Lung (tissue), 12 donors: ENCODE measurements around the gene WRAP73. TPM values are rescaled to one million over a fixed set of nuclear protein-coding genes. Genes with fewer than 3 reads are reported as not detected.

ENCODE experiments used
- ATAC-seq: fragments of 200-7000 bp; cut with Tn5 transposase; one replicate; pipeline ENCODE4 v1.9.1; 2020; ENCODE audit warnings: moderate number of reproducible peaks; ENCODE audit not compliant: insufficient read depth, low FRiP score
- DNase-seq, 3 donors: peaks; one replicate each; pipeline ENCODE4 v3.0.0-alpha.2; 2013 to 2017
- H3K27ac ChIP-seq, 2 donors: one replicate each; pipeline ENCODE4 v1.5.1; 2013; ENCODE audit warnings: mild to moderate bottlenecking in 2 of 2, moderate library complexity in 2 of 2, control low read depth in 1 of 2, inconsistent platforms in 1 of 2, low read depth in 1 of 2, low read length in 1 of 2
- H3K27me3 ChIP-seq, 3 donors: one replicate each; pipeline ENCODE4 v1.5.1; 2013; ENCODE audit warnings: low read length in 2 of 3; ENCODE audit not compliant: control insufficient read depth in 3 of 3, insufficient read depth in 3 of 3
- H3K36me3 ChIP-seq, 4 donors: one replicate each; pipeline ENCODE4 v1.5.1; 2013; ENCODE audit warnings: low read length in 4 of 4, mild to moderate bottlenecking in 1 of 4, moderate library complexity in 1 of 4; ENCODE audit not compliant: control insufficient read depth in 4 of 4, insufficient read depth in 4 of 4
- H3K4me1 ChIP-seq, 5 donors: one replicate each; pipeline ENCODE4 v1.5.1; 2013; ENCODE audit warnings: low read length in 5 of 5, mild to moderate bottlenecking in 2 of 5, moderate library complexity in 1 of 5; ENCODE audit not compliant: control insufficient read depth in 5 of 5, insufficient read depth in 5 of 5
- H3K4me3 ChIP-seq: one replicate; pipeline ENCODE4 v1.5.1; 2013; ENCODE audit warnings: mild to moderate bottlenecking, control low read depth, moderate library complexity
- H3K9ac ChIP-seq, 2 donors: one replicate each; pipeline ENCODE4 v1.5.1; 2013; ENCODE audit warnings: low read length in 2 of 2, control low read depth in 1 of 2; ENCODE audit not compliant: insufficient read depth in 1 of 2
- H3K9me3 ChIP-seq, 4 donors: one replicate each; pipeline ENCODE4 v1.5.1; 2013; ENCODE audit warnings: low read length in 3 of 4, mild to moderate bottlenecking in 1 of 4, moderate library complexity in 1 of 4; ENCODE audit not compliant: control insufficient read depth in 4 of 4, insufficient read depth in 3 of 4
- CTCF ChIP-seq: IDR thresholded peaks from 2 replicates; pipeline ENCODE4 v1.5.1; 2012; ENCODE audit warnings: mild to moderate bottlenecking; ENCODE audit errors: control extremely low read depth, extremely low read depth
- WGBS, 2 donors: extraction: QIAGEN DNeasy Blood & Tissue Kit; methylation state at CpG; one replicate each; pipeline ENCODE4 v1.1.7; 2013; 5-methylcytosine and 5-hydroxymethylcytosine counted together
- polyA plus RNA-seq, 2 donors: library from polyadenylated mRNA; stranded (reverse); fragments of 200-250 nt; gene quantifications; one replicate each; pipeline ENCODE4 v1.2.1, GENCODE V29; 2013
- total RNA-seq, 2 donors: library from RNA; depleted of rRNA in 1 of 2; stranded (reverse); fragments of >200 nt in 1 of 2; gene quantifications; one replicate each; pipeline ENCODE4 v1.2.1, GENCODE V29; 2014 to 2021
- donor health status: control.
- donor health status: control.
- donor health status: Bipolar disorder and iron deficiency.
- donor health status: healthy.
- donor health status: DM: yes; HTN: yes; CAD: no.

Gene WRAP73
- total and polyA plus RNA-seq, 4 donors: 17.3 to 25.3 (median 22.8) TPM

GRCh38 chr1:3691421-3692204, 41.7 kb upstream of the WRAP73 start:
- Histone ChIP-seq H3K4me1 (no peaks in the 10 kb centered on the region), H3K36me3 (no peaks in the 10 kb centered on the region), H3K27me3 (no peaks in the 10 kb centered on the region), H3K9ac (no peak overlapping the region), H3K4me3 (no peak overlapping the region), H3K27ac (no peak overlapping the region), H3K9me3 (no peaks in the 10 kb centered on the region)
- 87 to 91% methylated on average over 24 of the region's 24 CpGs for WGBS, 2 donors
- TF ChIP-seq CTCF: no peak
- DNase-seq: no peak
- no peak for ATAC-seq

- no peaks in the 10 kb centered on the region for H3K9me3 ChIP-seq
- DNase-seq: no peak
- no peaks in the 10 kb centered on the region for H3K27me3 ChIP-seq
- no peak for ATAC-seq
- no peak overlapping the region for H3K27ac ChIP-seq
- H3K36me3 ChIP-seq: no peaks in the 10 kb centered on the region
- 94 to 97% methylated on average over 48 to 50 of the region's 50 CpGs for WGBS, 2 donors
- no peak overlapping the region for H3K9ac ChIP-seq
- TF ChIP-seq CTCF: no peak
- H3K4me3 ChIP-seq: no peak overlapping the region
- no peaks in the 10 kb centered on the region for H3K4me1 ChIP-seq
Measured at GRCh38 chr1:3690282-3691065, 40.6 kb upstream of the WRAP73 start.

GRCh38 chr1:3689138-3689750, 39.3 kb upstream of the WRAP73 start:
- no peaks in the 10 kb centered on the region for H3K36me3 ChIP-seq
- ATAC-seq: no peak
- 55 to 58% methylated on average over 19 of the region's 19 CpGs for WGBS, 2 donors
- H3K9ac ChIP-seq: no peak overlapping the region
- DNase-seq: no peak
- no peak overlapping the region for H3K27ac ChIP-seq
- no peaks in the 10 kb centered on the region for H3K27me3 ChIP-seq
- H3K4me3 ChIP-seq: no peak overlapping the region
- no peaks in the 10 kb centered on the region for H3K4me1 ChIP-seq
- H3K9me3 ChIP-seq: no peaks in the 10 kb centered on the region
- no peak for TF ChIP-seq CTCF
